GM12874 (cell line): ENCODE data around the gene AK4.

Experiments used
- CTCF ChIP-seq: IDR thresholded peaks from 2 replicates; pipeline ENCODE4 v1.5.1; 2011; ENCODE audit warnings: low read depth, mild to moderate bottlenecking, control low read depth, low read length, moderate library complexity; ENCODE audit not compliant: insufficient read depth

The AK4 gene

GRCh38 chr1:65235867-65236805, 88.1 kb downstream of the AK4 start:
- 0 out of 2 replicates have a peak, but pooled peaks have one; percentile 14 for TF ChIP-seq CTCF

GRCh38 chr1:65237503-65237902, 89.5 kb downstream of the AK4 start:
- no peak for TF ChIP-seq CTCF

GRCh38 chr1:65238010-65238409, 90.0 kb downstream of the AK4 start:
- no peak for TF ChIP-seq CTCF

- no peak for TF ChIP-seq CTCF
Observed at GRCh38 chr1:65243491-65243890, 95.5 kb downstream of the AK4 start.

- no peak for TF ChIP-seq CTCF
Observed at GRCh38 chr1:65245295-65245694, 97.3 kb downstream of the AK4 start.

GRCh38 chr1:65247419-65248359, 99.7 kb downstream of the AK4 start:
- no peak for TF ChIP-seq CTCF

- no peak for TF ChIP-seq CTCF
Observed at GRCh38 chr1:65250826-65251225, 102.8 kb downstream of the AK4 start.
